ENCODE measurements around the gene PHYHIPL. TPM values are rescaled to one million over a fixed set of nuclear protein-coding genes. Genes with fewer than 3 reads are reported as not detected.
A peak's percentile ranks its signal among the peaks of the same experiment; 100 is the strongest.
"Not testable (repeated sequence)": the region's sequence is repeated elsewhere in the genome, so short reads cannot be mapped to it uniquely, and the experiment has no call there.

Gene PHYHIPL
- total and polyA plus RNA-seq, 2 donors (not counting 1 experiment from before 2014, with no cell fraction given): 0.02 TPM; not detected in 1

DNA sequence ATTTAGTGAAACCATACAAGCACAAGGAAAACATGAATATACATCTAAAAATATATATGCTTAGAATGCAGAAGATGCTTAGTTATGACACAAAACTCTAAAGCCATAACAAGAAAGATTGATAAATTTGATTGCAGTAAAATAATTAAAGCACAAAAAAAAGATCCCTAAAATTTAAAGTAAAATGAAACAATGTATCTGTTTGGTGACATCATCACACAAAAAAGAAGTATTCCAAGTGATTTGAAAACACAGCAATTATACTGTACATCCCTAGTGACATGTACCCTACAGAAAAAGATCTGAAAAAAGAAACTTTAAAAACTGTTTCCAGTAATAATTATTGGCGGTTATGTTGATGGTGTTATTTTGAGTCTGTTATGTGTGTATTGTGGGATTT lies 37.7 kb downstream of the PHYHIPL start:
- no peak for TF ChIP-seq EZH2 (IDR thresholded peaks at IDR 0.05; ENCODE audit: low read length, missing control alignments)
- TF ChIP-seq, protein P1, sequence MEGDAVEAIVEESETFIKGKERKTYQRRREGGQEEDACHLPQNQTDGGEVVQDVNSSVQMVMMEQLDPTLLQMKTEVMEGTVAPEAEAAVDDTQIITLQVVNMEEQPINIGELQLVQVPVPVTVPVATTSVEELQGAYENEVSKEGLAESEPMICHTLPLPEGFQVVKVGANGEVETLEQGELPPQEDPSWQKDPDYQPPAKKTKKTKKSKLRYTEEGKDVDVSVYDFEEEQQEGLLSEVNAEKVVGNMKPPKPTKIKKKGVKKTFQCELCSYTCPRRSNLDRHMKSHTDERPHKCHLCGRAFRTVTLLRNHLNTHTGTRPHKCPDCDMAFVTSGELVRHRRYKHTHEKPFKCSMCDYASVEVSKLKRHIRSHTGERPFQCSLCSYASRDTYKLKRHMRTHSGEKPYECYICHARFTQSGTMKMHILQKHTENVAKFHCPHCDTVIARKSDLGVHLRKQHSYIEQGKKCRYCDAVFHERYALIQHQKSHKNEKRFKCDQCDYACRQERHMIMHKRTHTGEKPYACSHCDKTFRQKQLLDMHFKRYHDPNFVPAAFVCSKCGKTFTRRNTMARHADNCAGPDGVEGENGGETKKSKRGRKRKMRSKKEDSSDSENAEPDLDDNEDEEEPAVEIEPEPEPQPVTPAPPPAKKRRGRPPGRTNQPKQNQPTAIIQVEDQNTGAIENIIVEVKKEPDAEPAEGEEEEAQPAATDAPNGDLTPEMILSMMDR (conservative IDR thresholded peaks at IDR 0.05 in 1 of 2, IDR thresholded peaks at IDR 0.05 in 1 of 2; ENCODE audit: low read depth in 1 of 2, low read length in 2 of 2): no peak
- Histone ChIP-seq H3K27me3 (ENCODE audit: control insufficient read depth, insufficient read depth, low read length) (no peaks in the 10 kb centered on the region), H3K9me3 (ENCODE audit: control insufficient read depth, insufficient read depth, low read depth, low read length) (no peaks in the 10 kb centered on the region)

DNA sequence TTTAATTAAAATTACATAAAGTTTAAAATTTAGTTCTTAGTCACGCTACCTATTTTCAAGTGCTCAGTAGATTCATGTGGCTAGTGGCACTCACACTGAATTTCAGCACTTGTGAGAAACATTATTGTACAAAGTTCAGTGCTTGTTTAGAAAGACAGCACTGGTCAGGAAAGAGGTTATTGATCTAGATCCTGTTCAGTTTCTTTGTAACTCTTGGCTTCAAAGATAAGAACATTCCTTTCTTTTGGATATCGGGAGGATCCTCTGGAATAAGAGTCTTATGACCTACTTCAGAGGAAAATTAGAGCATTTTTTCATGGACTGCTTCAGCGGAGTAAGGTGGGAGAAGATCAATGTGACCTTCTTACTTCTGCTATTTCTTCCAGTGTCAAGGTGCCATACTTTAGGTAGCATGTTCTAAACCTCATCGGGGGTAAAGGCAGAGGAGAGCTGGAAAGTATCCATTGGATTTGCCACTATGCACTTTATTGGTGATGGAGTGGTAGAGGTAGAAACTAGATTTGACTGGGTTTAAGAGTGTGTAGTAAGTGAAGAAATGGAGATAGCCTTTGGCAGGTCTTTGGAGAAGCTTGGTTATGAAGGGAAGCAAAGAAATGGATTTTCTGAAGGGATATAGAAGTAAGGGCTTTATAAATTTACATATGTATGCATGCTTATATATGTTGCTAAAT lies 39.9 kb downstream of the PHYHIPL start:
- Histone ChIP-seq H2AFZ (ENCODE audit: low read length) (no peak overlapping the region), H4K20me1 (ENCODE audit: control insufficient read depth, extremely low read depth, insufficient read depth, low read length) (no peaks in the 10 kb centered on the region), H3K9ac (ENCODE audit: insufficient read depth, low read length) (no peak overlapping the region), H3K4me2 (ENCODE audit: extremely low read depth, insufficient read depth, low read length) (no peak overlapping the region), H3K27ac (ENCODE audit: insufficient read depth, low read length) (no peak overlapping the region), H3K36me3 (ENCODE audit: control insufficient read depth, insufficient read depth, low read length) (no peaks in the 10 kb centered on the region), H3K27me3 (ENCODE audit: control insufficient read depth, insufficient read depth, low read length) (no peaks in the 10 kb centered on the region), H3K9me3 (ENCODE audit: control insufficient read depth, insufficient read depth, low read depth, low read length) (no peaks in the 10 kb centered on the region), H3K79me2 (ENCODE audit: control insufficient read depth, insufficient read depth, low read length) (no peaks in the 10 kb centered on the region), H3K4me3 (replicated peaks in 1 of 4; ENCODE audit: control extremely low read depth in 1 of 4, insufficient read depth in 1 of 4, low read depth in 3 of 4, low read length in 4 of 4) (no peak overlapping the region), H3K4me1 (ENCODE audit: control insufficient read depth, extremely low read depth, insufficient read depth, low read length) (no peaks in the 10 kb centered on the region)
- no peak for TF ChIP-seq EZH2 (IDR thresholded peaks at IDR 0.05; ENCODE audit: low read length, missing control alignments)
- TF ChIP-seq, protein P1 (conservative IDR thresholded peaks at IDR 0.05 in 1 of 2, IDR thresholded peaks at IDR 0.05 in 1 of 2; ENCODE audit: low read depth in 1 of 2, low read length in 2 of 2): no peak
- no peak for DNase-seq (ENCODE audit: low read depth in 2 of 2)

More for the DNA sequence above, 37.7 kb downstream of the PHYHIPL start:
- Histone ChIP-seq H3K4me1 (ENCODE audit: control insufficient read depth, extremely low read depth, insufficient read depth, low read length) (no peaks in the 10 kb centered on the region), H4K20me1 (ENCODE audit: control insufficient read depth, extremely low read depth, insufficient read depth, low read length) (no peaks in the 10 kb centered on the region), H3K27ac (ENCODE audit: insufficient read depth, low read length) (no peak overlapping the region), H2AFZ (ENCODE audit: low read length) (no peak overlapping the region), H3K79me2 (ENCODE audit: control insufficient read depth, insufficient read depth, low read length) (no peaks in the 10 kb centered on the region), H3K4me2 (ENCODE audit: extremely low read depth, insufficient read depth, low read length) (no peak overlapping the region), H3K9ac (ENCODE audit: insufficient read depth, low read length) (no peak overlapping the region), H3K36me3 (ENCODE audit: control insufficient read depth, insufficient read depth, low read length) (no peaks in the 10 kb centered on the region), H3K4me3 (replicated peaks in 1 of 4; ENCODE audit: control extremely low read depth in 1 of 4, insufficient read depth in 1 of 4, low read depth in 3 of 4, low read length in 4 of 4) (no peak overlapping the region)
- no peak for DNase-seq (ENCODE audit: low read depth in 2 of 2)

DNA sequence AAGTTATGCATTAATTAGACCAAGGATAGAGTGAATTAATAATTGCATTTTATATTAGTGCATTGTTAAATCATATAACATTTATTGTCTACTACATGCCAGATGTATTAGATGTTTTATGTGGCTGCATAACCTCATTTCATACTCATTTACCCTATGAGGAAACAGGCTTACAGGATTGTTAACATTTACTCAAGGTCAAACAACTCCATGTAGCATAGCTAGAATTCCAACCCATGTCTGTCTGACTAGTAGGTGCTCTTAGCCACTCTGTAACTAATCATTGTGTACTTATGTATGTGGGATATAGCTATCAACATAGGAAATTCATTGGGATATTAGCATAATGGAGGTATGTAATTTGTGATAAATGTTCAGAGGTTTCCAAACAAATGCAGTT lies 46.3 kb downstream of the PHYHIPL start:
- Histone ChIP-seq H3K4me1 (ENCODE audit: control insufficient read depth, extremely low read depth, insufficient read depth, low read length) (no peaks in the 10 kb centered on the region), H4K20me1 (ENCODE audit: control insufficient read depth, extremely low read depth, insufficient read depth, low read length) (no peaks in the 10 kb centered on the region), H3K9ac (ENCODE audit: insufficient read depth, low read length) (no peak overlapping the region), H3K4me2 (ENCODE audit: extremely low read depth, insufficient read depth, low read length) (no peak overlapping the region), H3K27ac (ENCODE audit: insufficient read depth, low read length) (no peak overlapping the region), H3K36me3 (ENCODE audit: control insufficient read depth, insufficient read depth, low read length) (no peaks in the 10 kb centered on the region), H3K9me3 (ENCODE audit: control insufficient read depth, insufficient read depth, low read depth, low read length) (no peaks in the 10 kb centered on the region), H3K4me3 (replicated peaks in 1 of 4; ENCODE audit: control extremely low read depth in 1 of 4, insufficient read depth in 1 of 4, low read depth in 3 of 4, low read length in 4 of 4) (no peak overlapping the region), H3K27me3 (ENCODE audit: control insufficient read depth, insufficient read depth, low read length) (no peaks in the 10 kb centered on the region), H2AFZ (ENCODE audit: low read length) (no peak overlapping the region), H3K79me2 (ENCODE audit: control insufficient read depth, insufficient read depth, low read length) (no peaks in the 10 kb centered on the region)
- DNase-seq (ENCODE audit: low read depth in 2 of 2): peak in 1 of 2 donors; percentile 33
- no peak for TF ChIP-seq EZH2 (IDR thresholded peaks at IDR 0.05; ENCODE audit: low read length, missing control alignments)

DNA sequence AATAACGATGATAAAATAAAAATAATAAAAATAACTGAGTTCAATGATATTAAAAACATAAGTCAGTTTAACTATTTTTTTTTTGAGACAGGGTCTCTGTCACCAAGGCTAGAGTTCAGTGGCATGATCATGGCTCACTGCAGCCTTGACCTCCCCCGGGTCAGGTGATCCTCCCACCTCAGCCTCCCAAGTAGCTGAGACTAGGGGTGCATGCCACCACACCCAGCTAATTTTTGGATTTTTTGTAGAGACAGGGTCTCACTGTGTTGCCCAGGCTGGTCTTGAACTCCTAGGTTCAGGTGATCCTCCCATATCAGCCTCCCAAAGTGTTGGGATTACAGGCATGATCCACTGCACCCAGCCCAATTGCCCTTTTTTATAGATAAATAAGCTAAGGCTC lies 47.2 kb downstream of the PHYHIPL start:
- not testable (repeated sequence) for H3K4me3 ChIP-seq (replicated peaks in 1 of 4; ENCODE audit: control extremely low read depth in 1 of 4, insufficient read depth in 1 of 4, low read depth in 3 of 4, low read length in 4 of 4); H3K79me2 ChIP-seq (ENCODE audit: control insufficient read depth, insufficient read depth, low read length); H2AFZ ChIP-seq (ENCODE audit: low read length); H3K27me3 ChIP-seq (ENCODE audit: control insufficient read depth, insufficient read depth, low read length); H3K9me3 ChIP-seq (ENCODE audit: control insufficient read depth, insufficient read depth, low read depth, low read length); H3K27ac ChIP-seq (ENCODE audit: insufficient read depth, low read length); H3K4me2 ChIP-seq (ENCODE audit: extremely low read depth, insufficient read depth, low read length); H3K36me3 ChIP-seq (ENCODE audit: control insufficient read depth, insufficient read depth, low read length); DNase-seq (ENCODE audit: low read depth in 2 of 2); H3K9ac ChIP-seq (ENCODE audit: insufficient read depth, low read length); H4K20me1 ChIP-seq (ENCODE audit: control insufficient read depth, extremely low read depth, insufficient read depth, low read length); H3K4me1 ChIP-seq (ENCODE audit: control insufficient read depth, extremely low read depth, insufficient read depth, low read length)

Measured in fibroblast of lung (primary cell).